ENCODE results near the gene ADK.

Gene ADK

GRCh38 chr10:74262856-74263255 lies 111.8 kb downstream of the ADK start:
- Histone ChIP-seq H3K9me3 (ENCODE audit: insufficient read depth, low read length) (no peaks in the 10 kb centered on the region), H3K79me2 (ENCODE audit: low read length) (no peaks in the 10 kb centered on the region), H3K4me2 (ENCODE audit: low read length) (no peak overlapping the region), H4K20me1 (ENCODE audit: insufficient read depth, low read length) (no peaks in the 10 kb centered on the region), H3K36me3 (replicated peaks; ENCODE audit: low read depth, low read length) (no peaks in the 10 kb centered on the region), H3K4me3 (ENCODE audit: low read length) (no peak overlapping the region), H3K9ac (ENCODE audit: low read length) (no peak overlapping the region), H3K27me3 (ENCODE audit: low read depth, low read length) (no peaks in the 10 kb centered on the region), H3K4me1 (ENCODE audit: low read length) (no peaks in the 10 kb centered on the region), H3K27ac (ENCODE audit: low read length) (no peak overlapping the region), H2AFZ (ENCODE audit: low read depth, low read length) (no peak overlapping the region)
- TF ChIP-seq EZH2phosphoT487 (IDR thresholded peaks at IDR 0.05; ENCODE audit: low read depth) = no peak
- TF ChIP-seq CTCF (IDR thresholded peaks at IDR 0.05; ENCODE audit: low read depth, low read length) = no peak

GRCh38 chr10:74263996-74264395 lies 113.0 kb downstream of the ADK start:
- Histone ChIP-seq H3K79me2 (ENCODE audit: low read length) (no peaks in the 10 kb centered on the region), H4K20me1 (ENCODE audit: insufficient read depth, low read length) (no peaks in the 10 kb centered on the region)
- TF ChIP-seq EZH2phosphoT487 (IDR thresholded peaks at IDR 0.05; ENCODE audit: low read depth) (no peak), CTCF (IDR thresholded peaks at IDR 0.05; ENCODE audit: low read depth, low read length) (no peak)

GRCh38 chr10:74272288-74272687 lies 121.3 kb downstream of the ADK start:
- Histone ChIP-seq H3K36me3 (replicated peaks; ENCODE audit: low read depth, low read length) (no peaks in the 10 kb centered on the region), H3K4me3 (ENCODE audit: low read length) (no peak overlapping the region), H3K4me2 (ENCODE audit: low read length) (no peak overlapping the region), H3K79me2 (ENCODE audit: low read length) (no peaks in the 10 kb centered on the region), H4K20me1 (ENCODE audit: insufficient read depth, low read length) (no peaks in the 10 kb centered on the region), H3K27me3 (ENCODE audit: low read depth, low read length) (no peaks in the 10 kb centered on the region), H3K27ac (ENCODE audit: low read length) (no peak overlapping the region), H3K4me1 (ENCODE audit: low read length) (no peaks in the 10 kb centered on the region), H2AFZ (ENCODE audit: low read depth, low read length) (no peak overlapping the region), H3K9ac (ENCODE audit: low read length) (no peak overlapping the region), H3K9me3 (ENCODE audit: insufficient read depth, low read length) (no peaks in the 10 kb centered on the region)
- no peak for TF ChIP-seq EZH2phosphoT487 (IDR thresholded peaks at IDR 0.05; ENCODE audit: low read depth)
- no peak for TF ChIP-seq CTCF (IDR thresholded peaks at IDR 0.05; ENCODE audit: low read depth, low read length)

More at GRCh38 chr10:74263996-74264395, 113.0 kb downstream of the ADK start:
- no peak overlapping the region for H3K27ac ChIP-seq (ENCODE audit: low read length)
- no peak overlapping the region for H3K4me2 ChIP-seq (ENCODE audit: low read length)
- no peak overlapping the region for H3K9ac ChIP-seq (ENCODE audit: low read length)
- H3K9me3 ChIP-seq (ENCODE audit: insufficient read depth, low read length) = no peaks in the 10 kb centered on the region
- no peak overlapping the region for H3K4me3 ChIP-seq (ENCODE audit: low read length)
- H3K27me3 ChIP-seq (ENCODE audit: low read depth, low read length) = no peaks in the 10 kb centered on the region
- no peak overlapping the region for H2AFZ ChIP-seq (ENCODE audit: low read depth, low read length)
- no peaks in the 10 kb centered on the region for H3K4me1 ChIP-seq (ENCODE audit: low read length)
- H3K36me3 ChIP-seq (replicated peaks; ENCODE audit: low read depth, low read length) = no peaks in the 10 kb centered on the region

GRCh38 chr10:74275755-74276290 lies 124.8 kb downstream of the ADK start:
- Histone ChIP-seq H4K20me1 (ENCODE audit: insufficient read depth, low read length) (no peaks in the 10 kb centered on the region), H3K4me3 (ENCODE audit: low read length) (no peak overlapping the region), H3K79me2 (ENCODE audit: low read length) (no peaks in the 10 kb centered on the region), H2AFZ (ENCODE audit: low read depth, low read length) (no peak overlapping the region), H3K4me2 (ENCODE audit: low read length) (no peak overlapping the region), H3K27me3 (ENCODE audit: low read depth, low read length) (no peaks in the 10 kb centered on the region), H3K9ac (ENCODE audit: low read length) (no peak overlapping the region), H3K27ac (ENCODE audit: low read length) (no peak overlapping the region), H3K9me3 (ENCODE audit: insufficient read depth, low read length) (no peaks in the 10 kb centered on the region), H3K4me1 (ENCODE audit: low read length) (no peaks in the 10 kb centered on the region), H3K36me3 (replicated peaks; ENCODE audit: low read depth, low read length) (no peaks in the 10 kb centered on the region)
- TF ChIP-seq CTCF (IDR thresholded peaks at IDR 0.05; ENCODE audit: low read depth, low read length) (no peak), EZH2phosphoT487 (IDR thresholded peaks at IDR 0.05; ENCODE audit: low read depth) (no peak)

All from OCI-LY3 (cell line).